NCI-H2107 (cell line): ENCODE data around the gene PIGR.

Experiments used
- DNase-seq: peaks from one replicate; lab custom pipeline; 2025; lab: John Stamatoyannopoulos, UW

PIGR gene

GRCh38 chr1:206946261-206946660, at the start of gene PIGR:
TSS of gene PIGR (minus strand) at chr1:206946466. CDS start at chr1:206940531, 5,935 bp downstream.
- DNase-seq, result no peak

- no peak for DNase-seq
These were observed 46.5 kb upstream of the PIGR start for GRCh38 chr1:206992790-206993189.

- DNase-seq, result no peak
These were observed 41.6 kb upstream of the PIGR start for GRCh38 chr1:206987873-206988272.

- DNase-seq, result no peak
These were observed 40.6 kb upstream of the PIGR start for GRCh38 chr1:206986885-206987284.

- no peak for DNase-seq
These were observed 40.1 kb upstream of the PIGR start for GRCh38 chr1:206986402-206986801.

GRCh38 chr1:206985162-206985749, 39.0 kb upstream of the PIGR start:
- no peak for DNase-seq

GRCh38 chr1:206982216-206982615, 36.0 kb upstream of the PIGR start:
- peak; percentile 8 for DNase-seq

- no peak for DNase-seq
These were observed 33.2 kb upstream of the PIGR start for GRCh38 chr1:206979379-206980043.

GRCh38 chr1:206978259-206978658, 32.0 kb upstream of the PIGR start:
- no peak for DNase-seq

GRCh38 chr1:206975306-206975705, 29.0 kb upstream of the PIGR start:
- DNase-seq, result no peak

GRCh38 chr1:206974140-206974539, 27.9 kb upstream of the PIGR start:
- DNase-seq, result no peak

- no peak for DNase-seq
These were observed 26.5 kb upstream of the PIGR start for GRCh38 chr1:206972728-206973127.

- DNase-seq, result no peak
These were observed 24.9 kb upstream of the PIGR start for GRCh38 chr1:206971029-206971655.

GRCh38 chr1:206970446-206970845, 24.2 kb upstream of the PIGR start, which contains the start of gene FCAMR:
TSS of gene FCAMR (minus strand) at chr1:206970460. CDS start at chr1:206970125, 335 bp downstream.
- no peak for DNase-seq

GRCh38 chr1:206969090-206969489, 22.8 kb upstream of the PIGR start:
- DNase-seq, result no peak

- DNase-seq, result no peak
These were observed 21.0 kb upstream of the PIGR start for GRCh38 chr1:206967096-206967849.

GRCh38 chr1:206965781-206966180, 19.5 kb upstream of the PIGR start:
- DNase-seq, result no peak

- DNase-seq, result no peak
These were observed 17.5 kb upstream of the PIGR start for GRCh38 chr1:206963740-206964139.

- no peak for DNase-seq
These were observed 16.9 kb upstream of the PIGR start for GRCh38 chr1:206963119-206963712.

GRCh38 chr1:206962272-206962671, 16.0 kb upstream of the PIGR start:
- DNase-seq, result no peak

GRCh38 chr1:206961668-206962067, 15.4 kb upstream of the PIGR start:
- no peak for DNase-seq

- DNase-seq, result no peak
These were observed 14.6 kb upstream of the PIGR start for GRCh38 chr1:206960676-206961386.
